Breast epithelium (tissue), 3 donors: ENCODE results near the gene CPD.

ENCODE experiments used
- CTCF ChIP-seq, 3 donors: fragments of 450-650 bp; IDR thresholded peaks; one replicate each; pipeline ENCODE4 v1.5.1; 2016 to 2017; ENCODE audit warnings: antibody characterized with exemption in 3 of 3, mild to moderate bottlenecking in 3 of 3, moderate library complexity in 3 of 3
- POLR2A ChIP-seq: fragments of 450-650 bp; IDR thresholded peaks from one replicate; pipeline ENCODE4 v1.6.1; 2016; ENCODE audit warnings: antibody characterized with exemption, mild to moderate bottlenecking, moderate library complexity
- POLR2AphosphoS5 ChIP-seq, 3 donors: sonication (generic); formaldehyde crosslinking; IDR thresholded peaks; one replicate each; pipeline ENCODE4 v1.6.1; 2017; ENCODE audit warnings: antibody characterized with exemption in 3 of 3

GRCh38 chr17:30345527-30346075, 33.1 kb upstream of the CPD start:
- TF ChIP-seq CTCF (IDR thresholded peaks at IDR 0.05) (no peak), POLR2A (no peak), POLR2AphosphoS5 (IDR thresholded peaks at IDR 0.05) (no peak)
